Prostate gland (tissue), 2 donors: Measurements from ENCODE around the gene IGIP. TPM values are rescaled to one million over a fixed set of nuclear protein-coding genes. Genes with fewer than 3 reads are reported as not detected.
A peak's percentile ranks its signal among the peaks of the same experiment; 100 is the strongest.

Source experiments
- DNase-seq: peaks from one replicate; pipeline ENCODE4 v3.0.0-alpha.2; 2019; ENCODE audit warnings: low spot score
- H3K27ac ChIP-seq, 2 donors: fragments of 200-600 bp; sonication (generic); 2 replicates each; pipeline ENCODE4 v1.5.1; 2017 to 2019
- H3K27me3 ChIP-seq: fragments of 200-600 bp; sonication (generic); replicated peaks from 2 replicates; pipeline ENCODE4 v1.5.1; 2019; ENCODE audit not compliant: insufficient read depth
- H3K36me3 ChIP-seq, 2 donors: fragments of 200-600 bp; sonication (generic); 1 replicate in 1 of 2; 2 replicates in 1 of 2; pipeline versions ENCODE4 v1.5.1 to v1.8.1; 2017 to 2019
- H3K4me1 ChIP-seq: fragments of 200-600 bp; sonication (generic); replicated peaks from 2 replicates; pipeline ENCODE4 v1.5.1; 2019
- H3K4me3 ChIP-seq, 2 donors: fragments of 200-600 bp; sonication (generic); 2 replicates each; pipeline ENCODE4 v1.5.1; 2017 to 2019
- H3K9me3 ChIP-seq: fragments of 200-600 bp; sonication (generic); 2 replicates; pipeline ENCODE4 v1.5.1; 2017
- CTCF ChIP-seq, 4 experiments: fragments of 200-600 bp in 2 of 4; fragments of 450-650 bp in 2 of 4; sonication (generic) in 2 of 4; IDR thresholded peaks; 1 replicate in 3 of 4; 2 replicates in 1 of 4; pipeline ENCODE4 v1.5.1; 2016 to 2019; ENCODE audit warnings: antibody characterized with exemption in 4 of 4, mild to moderate bottlenecking in 2 of 4, moderate library complexity in 2 of 4
- POLR2A ChIP-seq: fragments of 450-650 bp; IDR thresholded peaks from one replicate; pipeline ENCODE4 v1.6.1; 2016; ENCODE audit warnings: antibody characterized with exemption, mild to moderate bottlenecking
- POLR2AphosphoS5 ChIP-seq: sonication (generic); formaldehyde crosslinking; IDR thresholded peaks from one replicate; pipeline ENCODE4 v1.6.1; 2017; ENCODE audit warnings: antibody characterized with exemption
- WGBS: methylation state at CpG from one replicate; pipeline ENCODE4 v1.1.5; 2018; 5-methylcytosine and 5-hydroxymethylcytosine counted together
- intact Hi-C: fragments of 100-400 bp; cut with DNase I; formaldehyde crosslinking; loops from one replicate; pipeline ENCODE4 v1.14.2; 2022
- total RNA-seq, 2 donors: library from RNA; depleted of rRNA; stranded (reverse); fragments of >200 nt; gene quantifications; one replicate each; pipeline ENCODE4 v1.1.0, GENCODE V29; 2016

Gene IGIP
- total RNA-seq, 2 donors from 2014 or later: 10.5 to 13.8 TPM

GRCh38 chr5:140101179-140101578, 24.6 kb upstream of the IGIP start:
- Histone ChIP-seq H3K4me1 (no peaks in the 10 kb centered on the region), H3K36me3 (no peaks in the 10 kb centered on the region), H3K27me3 (no peaks in the 10 kb centered on the region), H3K4me3 (no peak overlapping the region), H3K27ac (no peak overlapping the region), H3K9me3 (no peaks in the 10 kb centered on the region)
- intact Hi-C loops: no loop called here
- TF ChIP-seq CTCF (IDR thresholded peaks at IDR 0.05): no peak
- no peak for DNase-seq
- 81% methylated on average over 1 of the region's 1 CpG for whole genome bisulfite sequencing

GRCh38 chr5:140103154-140103553, 22.6 kb upstream of the IGIP start:
- intact Hi-C loops: no loop called here
- 63% methylated on average over 1 of the region's 1 CpG for WGBS

GRCh38 chr5:140104100-140104499, 21.6 kb upstream of the IGIP start:
- no peaks in the 10 kb centered on the region for H3K36me3 ChIP-seq
- H3K4me3 ChIP-seq: no peak overlapping the region
- DNase-seq: no peak
- TF ChIP-seq CTCF (IDR thresholded peaks at IDR 0.05): no peak
- TF ChIP-seq POLR2AphosphoS5: no peak
- no peak for TF ChIP-seq POLR2A
- intact Hi-C loops: no loop called here
- no peaks in the 10 kb centered on the region for H3K27me3 ChIP-seq
- peaks cover 4% of the 10 kb centered on the region for H3K4me1 ChIP-seq
- no peaks in the 10 kb centered on the region for H3K9me3 ChIP-seq
- no peak overlapping the region for H3K27ac ChIP-seq
- WGBS: 71% methylated on average over 1 of the region's 1 CpG

More at GRCh38 chr5:140103154-140103553, 22.6 kb upstream of the IGIP start:
- no peak for TF ChIP-seq CTCF (IDR thresholded peaks at IDR 0.05)
- TF ChIP-seq POLR2AphosphoS5: no peak
- no peak for TF ChIP-seq POLR2A
- Histone ChIP-seq H3K9me3 (no peaks in the 10 kb centered on the region), H3K27me3 (no peaks in the 10 kb centered on the region), H3K4me1 (peaks cover 4% of the 10 kb centered on the region), H3K36me3 (no peaks in the 10 kb centered on the region), H3K27ac (no peak overlapping the region), H3K4me3 (no peak overlapping the region)
- no peak for DNase-seq

GRCh38 chr5:140106101-140106500, 19.6 kb upstream of the IGIP start:
- DNase-seq: no peak
- 64% methylated on average over 5 of the region's 5 CpGs for WGBS
- Histone ChIP-seq H3K27ac (no peak overlapping the region), H3K4me3 (no peak overlapping the region), H3K4me1 (peaks cover 4% of the 10 kb centered on the region), H3K36me3 (no peaks in the 10 kb centered on the region), H3K9me3 (no peaks in the 10 kb centered on the region), H3K27me3 (no peaks in the 10 kb centered on the region)
- TF ChIP-seq POLR2AphosphoS5 (no peak), CTCF (IDR thresholded peaks at IDR 0.05) (no peak), POLR2A (no peak)
- intact Hi-C loops: loop anchor here (5.0 kb wide), 1 partner anchor 51 kb away; no protein-coding TSS in a partner anchor

- H3K4me3 ChIP-seq: peak overlapping the region; percentile 69 to 77
- H3K9me3 ChIP-seq: no peaks in the 10 kb centered on the region
- no peaks in the 10 kb centered on the region for H3K27me3 ChIP-seq
- no peak for TF ChIP-seq CTCF (IDR thresholded peaks at IDR 0.05)
- TF ChIP-seq POLR2AphosphoS5: no peak
- TF ChIP-seq POLR2A: no peak
- H3K4me1 ChIP-seq: peaks cover 4% of the 10 kb centered on the region
- no peaks in the 10 kb centered on the region for H3K36me3 ChIP-seq
- DNase-seq: no peak
- intact Hi-C loops: loop anchor here (5.0 kb wide), 1 partner anchor 50 kb away; no protein-coding TSS in a partner anchor
- whole genome bisulfite sequencing: 56% methylated on average over 16 of the region's 16 CpGs
- peak overlapping the region; percentile 98 for H3K27ac ChIP-seq
Measured at GRCh38 chr5:140106805-140107311, 18.9 kb upstream of the IGIP start.
